ENCODE data around the gene SPDYC.
A peak's percentile ranks its signal among the peaks of the same experiment; 100 is the strongest.

Gene SPDYC

GRCh38 chr11:65128182-65129145 is 41.6 kb upstream of the SPDYC start:
- H3K9me3 ChIP-seq (ENCODE audit: control insufficient read depth in 2 of 2, low read length in 2 of 2) = no peaks in the 10 kb centered on the region
- H3K9ac ChIP-seq (ENCODE audit: low read depth in 1 of 2, low read length in 2 of 2) = no peak overlapping the region
- no peaks in the 10 kb centered on the region for H3K27me3 ChIP-seq (ENCODE audit: control insufficient read depth in 2 of 2, insufficient read depth in 2 of 2, low read length in 2 of 2)
- peaks cover 11 to 12% of the 10 kb centered on the region in 2 donors for H3K4me1 ChIP-seq (ENCODE audit: control insufficient read depth in 2 of 2, insufficient read depth in 2 of 2, low read length in 2 of 2)
- H3K4me3 ChIP-seq (ENCODE audit: low read length in 2 of 2) = no peak overlapping the region
- H3K36me3 ChIP-seq (ENCODE audit: control insufficient read depth in 2 of 2, insufficient read depth in 2 of 2, low read length in 2 of 2) = peaks cover 70 to 86% of the 10 kb centered on the region in 2 donors
- no peak overlapping the region for H3K27ac ChIP-seq (ENCODE audit: low read depth in 2 of 2, low read length in 2 of 2)

GRCh38 chr11:65129649-65130441 is 40.2 kb upstream of the SPDYC start:
- peaks cover 13 to 14% of the 10 kb centered on the region in 2 donors for H3K4me1 ChIP-seq (ENCODE audit: control insufficient read depth in 2 of 2, insufficient read depth in 2 of 2, low read length in 2 of 2)
- peaks cover 64 to 79% of the 10 kb centered on the region in 2 donors for H3K36me3 ChIP-seq (ENCODE audit: control insufficient read depth in 2 of 2, insufficient read depth in 2 of 2, low read length in 2 of 2)
- H3K9ac ChIP-seq (ENCODE audit: low read depth in 1 of 2, low read length in 2 of 2) = no peak overlapping the region
- H3K27me3 ChIP-seq (ENCODE audit: control insufficient read depth in 2 of 2, insufficient read depth in 2 of 2, low read length in 2 of 2) = no peaks in the 10 kb centered on the region
- H3K27ac ChIP-seq (ENCODE audit: low read depth in 2 of 2, low read length in 2 of 2) = no peak overlapping the region
- no peaks in the 10 kb centered on the region for H3K9me3 ChIP-seq (ENCODE audit: control insufficient read depth in 2 of 2, low read length in 2 of 2)
- no peak overlapping the region for H3K4me3 ChIP-seq (ENCODE audit: low read length in 2 of 2)

GRCh38 chr11:65130631-65131416 is 39.2 kb upstream of the SPDYC start:
- Histone ChIP-seq H3K27ac (ENCODE audit: low read depth in 2 of 2, low read length in 2 of 2) (no peak overlapping the region), H3K9me3 (ENCODE audit: control insufficient read depth in 2 of 2, low read length in 2 of 2) (no peaks in the 10 kb centered on the region), H3K9ac (ENCODE audit: low read depth in 1 of 2, low read length in 2 of 2) (no peak overlapping the region), H3K4me3 (ENCODE audit: low read length in 2 of 2) (no peak overlapping the region), H3K36me3 (ENCODE audit: control insufficient read depth in 2 of 2, insufficient read depth in 2 of 2, low read length in 2 of 2) (peaks cover 58 to 69% of the 10 kb centered on the region in 2 donors), H3K4me1 (ENCODE audit: control insufficient read depth in 2 of 2, insufficient read depth in 2 of 2, low read length in 2 of 2) (peaks cover 21% of the 10 kb centered on the region in 2 donors), H3K27me3 (ENCODE audit: control insufficient read depth in 2 of 2, insufficient read depth in 2 of 2, low read length in 2 of 2) (no peaks in the 10 kb centered on the region)

GRCh38 chr11:65131417-65131776 is 38.6 kb upstream of the SPDYC start:
- no peak overlapping the region for H3K4me3 ChIP-seq (ENCODE audit: low read length in 2 of 2)
- peaks cover 26 to 27% of the 10 kb centered on the region in 2 donors for H3K4me1 ChIP-seq (ENCODE audit: control insufficient read depth in 2 of 2, insufficient read depth in 2 of 2, low read length in 2 of 2)
- no peaks in the 10 kb centered on the region for H3K9me3 ChIP-seq (ENCODE audit: control insufficient read depth in 2 of 2, low read length in 2 of 2)
- H3K36me3 ChIP-seq (ENCODE audit: control insufficient read depth in 2 of 2, insufficient read depth in 2 of 2, low read length in 2 of 2) = peaks cover 56 to 64% of the 10 kb centered on the region in 2 donors
- no peak overlapping the region for H3K27ac ChIP-seq (ENCODE audit: low read depth in 2 of 2, low read length in 2 of 2)
- no peak overlapping the region for H3K9ac ChIP-seq (ENCODE audit: low read depth in 1 of 2, low read length in 2 of 2)
- no peaks in the 10 kb centered on the region for H3K27me3 ChIP-seq (ENCODE audit: control insufficient read depth in 2 of 2, insufficient read depth in 2 of 2, low read length in 2 of 2)

- Histone ChIP-seq H3K27ac (ENCODE audit: low read depth in 2 of 2, low read length in 2 of 2) (peak overlapping the region in 1 of 2 donors; percentile 24), H3K36me3 (ENCODE audit: control insufficient read depth in 2 of 2, insufficient read depth in 2 of 2, low read length in 2 of 2) (peaks cover 51 to 59% of the 10 kb centered on the region in 2 donors), H3K27me3 (ENCODE audit: control insufficient read depth in 2 of 2, insufficient read depth in 2 of 2, low read length in 2 of 2) (no peaks in the 10 kb centered on the region), H3K9ac (ENCODE audit: low read depth in 1 of 2, low read length in 2 of 2) (no peak overlapping the region), H3K4me3 (ENCODE audit: low read length in 2 of 2) (no peak overlapping the region), H3K4me1 (ENCODE audit: control insufficient read depth in 2 of 2, insufficient read depth in 2 of 2, low read length in 2 of 2) (peaks cover 30 to 32% of the 10 kb centered on the region in 2 donors), H3K9me3 (ENCODE audit: control insufficient read depth in 2 of 2, low read length in 2 of 2) (no peaks in the 10 kb centered on the region)
These were observed 38.2 kb upstream of the SPDYC start for GRCh38 chr11:65131895-65132237.

GRCh38 chr11:65132238-65132987 is 37.6 kb upstream of the SPDYC start:
- Histone ChIP-seq H3K9ac (ENCODE audit: low read depth in 1 of 2, low read length in 2 of 2) (peak overlapping the region in 1 of 2 donors; percentile 98), H3K27me3 (ENCODE audit: control insufficient read depth in 2 of 2, insufficient read depth in 2 of 2, low read length in 2 of 2) (no peaks in the 10 kb centered on the region), H3K4me1 (ENCODE audit: control insufficient read depth in 2 of 2, insufficient read depth in 2 of 2, low read length in 2 of 2) (peaks cover 30 to 37% of the 10 kb centered on the region in 2 donors), H3K36me3 (ENCODE audit: control insufficient read depth in 2 of 2, insufficient read depth in 2 of 2, low read length in 2 of 2) (peaks cover 49 to 54% of the 10 kb centered on the region in 2 donors), H3K9me3 (ENCODE audit: control insufficient read depth in 2 of 2, low read length in 2 of 2) (no peaks in the 10 kb centered on the region), H3K27ac (ENCODE audit: low read depth in 2 of 2, low read length in 2 of 2) (peak overlapping the region in 1 of 2 donors; percentile 100), H3K4me3 (ENCODE audit: low read length in 2 of 2) (peak overlapping the region; percentile 81 to 92)

- Histone ChIP-seq H3K4me3 (ENCODE audit: low read length in 2 of 2) (peak overlapping the region; percentile 81 to 92), H3K27me3 (ENCODE audit: control insufficient read depth in 2 of 2, insufficient read depth in 2 of 2, low read length in 2 of 2) (no peaks in the 10 kb centered on the region), H3K4me1 (ENCODE audit: control insufficient read depth in 2 of 2, insufficient read depth in 2 of 2, low read length in 2 of 2) (peaks cover 30 to 38% of the 10 kb centered on the region in 2 donors), H3K9ac (ENCODE audit: low read depth in 1 of 2, low read length in 2 of 2) (peak overlapping the region; percentile 96 to 98), H3K9me3 (ENCODE audit: control insufficient read depth in 2 of 2, low read length in 2 of 2) (no peaks in the 10 kb centered on the region), H3K27ac (ENCODE audit: low read depth in 2 of 2, low read length in 2 of 2) (peak overlapping the region; percentile 97 to 100), H3K36me3 (ENCODE audit: control insufficient read depth in 2 of 2, insufficient read depth in 2 of 2, low read length in 2 of 2) (peaks cover 44 to 47% of the 10 kb centered on the region in 2 donors)
These were observed 36.9 kb upstream of the SPDYC start for GRCh38 chr11:65132988-65133700.

GRCh38 chr11:65133724-65134123 is 36.3 kb upstream of the SPDYC start:
- Histone ChIP-seq H3K9me3 (ENCODE audit: control insufficient read depth in 2 of 2, low read length in 2 of 2) (no peaks in the 10 kb centered on the region), H3K9ac (ENCODE audit: low read depth in 1 of 2, low read length in 2 of 2) (peak overlapping the region; percentile 96 to 98), H3K4me3 (ENCODE audit: low read length in 2 of 2) (peak overlapping the region; percentile 81 to 92), H3K27ac (ENCODE audit: low read depth in 2 of 2, low read length in 2 of 2) (peak overlapping the region; percentile 97 to 100), H3K27me3 (ENCODE audit: control insufficient read depth in 2 of 2, insufficient read depth in 2 of 2, low read length in 2 of 2) (no peaks in the 10 kb centered on the region), H3K4me1 (ENCODE audit: control insufficient read depth in 2 of 2, insufficient read depth in 2 of 2, low read length in 2 of 2) (peaks cover 30 to 38% of the 10 kb centered on the region in 2 donors), H3K36me3 (ENCODE audit: control insufficient read depth in 2 of 2, insufficient read depth in 2 of 2, low read length in 2 of 2) (peaks cover 38 to 42% of the 10 kb centered on the region in 2 donors)

Measured in mucosa of rectum (tissue), 2 donors.